Activated naive CD4-positive, alpha-beta T cell treated with anti-CD3 and anti-CD28 coated beads, Interleukin-2, amount 50 U/mL, for 24 hours (primary cell): ENCODE data around the gene SLC17A5.

Source experiments
- H3K27ac Mint-ChIP-seq: one replicate; pipeline ENCODE4 v1.8.0; 2021; ENCODE audit warnings: mild to moderate bottlenecking, mixed read lengths
- H3K27me3 Mint-ChIP-seq: one replicate; pipeline ENCODE4 v1.8.0; 2021; ENCODE audit warnings: mixed read lengths
- H3K36me3 Mint-ChIP-seq: one replicate; pipeline ENCODE4 v1.8.0; 2021; ENCODE audit warnings: mixed read lengths
- H3K4me1 Mint-ChIP-seq: one replicate; pipeline ENCODE4 v1.8.0; 2021; ENCODE audit warnings: mixed read lengths
- H3K4me3 Mint-ChIP-seq: one replicate; pipeline ENCODE4 v1.8.0; 2021; ENCODE audit warnings: mild to moderate bottlenecking, mixed read lengths
- H3K9me3 Mint-ChIP-seq: one replicate; pipeline ENCODE4 v1.8.0; 2021; ENCODE audit warnings: mixed read lengths

The SLC17A5 gene

GRCh38 chr6:73547036-73547435 is 106.8 kb downstream of the SLC17A5 start:
- H3K36me3 Mint-ChIP-seq = no peaks in the 10 kb centered on the region
- no peaks in the 10 kb centered on the region for H3K27me3 Mint-ChIP-seq
- H3K27ac Mint-ChIP-seq = no peak overlapping the region
- H3K4me1 Mint-ChIP-seq = no peaks in the 10 kb centered on the region
- no peak overlapping the region for H3K4me3 Mint-ChIP-seq
- H3K9me3 Mint-ChIP-seq = no peaks in the 10 kb centered on the region
